H1 (cell line): ENCODE data around the gene AIG1. TPM values are rescaled to one million over a fixed set of nuclear protein-coding genes. Genes with fewer than 3 reads are reported as not detected.

Experiments
- CTCF ChIA-PET: fragments of 300-600 bp; sonication (Branson Sonifier 250); formaldehyde crosslinking; loops from one replicate; lab custom pipeline; 2021; ENCODE audit not compliant: partially characterized antibody; lab: Charles Lee
- POLR2A ChIA-PET: fragments of 300-600 bp; sonication (Branson Sonifier 250); formaldehyde crosslinking; loops from one replicate; lab custom pipeline; 2021; ENCODE audit warnings: inconsistent platforms; ENCODE audit not compliant: partially characterized antibody; lab: Charles Lee
- DNase-seq, 2 experiments: peaks; one replicate each; pipeline versions ENCODE4 v3.0.0 to v3.0.0-alpha.2; 2010 to 2022; ENCODE audit warnings: low spot score in 2 of 2, low read depth in 1 of 2, mixed read lengths in 1 of 2
- FAIRE-seq: peaks from 2 replicates; lab custom pipeline; 2011; peaks lifted over from hg19 to GRCh38; lab: Jason Lieb, UNC
- H2AFZ ChIP-seq: 2 replicates; pipeline ENCODE4 v1.8.1; 2012; ENCODE audit warnings: low read length, inconsistent platforms
- H2AK5ac ChIP-seq: 2 replicates; pipeline ENCODE4 v1.6.1; 2013; ENCODE audit warnings: low read depth, low read length
- H2BK120ac ChIP-seq: replicated peaks from 2 replicates; pipeline ENCODE3; 2013; ENCODE audit warnings: low read depth, low read length, inconsistent platforms
- H2BK12ac ChIP-seq: 2 replicates; pipeline ENCODE4 v1.6.1; 2013; ENCODE audit warnings: low read depth, low read length
- H2BK15ac ChIP-seq: 2 replicates; pipeline ENCODE4 v1.6.1; 2013; ENCODE audit warnings: low read length
- H2BK20ac ChIP-seq: 2 replicates; pipeline ENCODE4 v1.6.1; 2013; ENCODE audit warnings: low read length
- H2BK5ac ChIP-seq: 2 replicates; pipeline ENCODE4 v1.6.1; 2013; ENCODE audit warnings: low read depth, low read length
- H3K14ac ChIP-seq: 2 replicates; pipeline ENCODE4 v1.6.1; 2013; ENCODE audit warnings: inconsistent platforms; ENCODE audit not compliant: insufficient read length
- H3K18ac ChIP-seq: 2 replicates; pipeline ENCODE4 v1.6.1; 2013; ENCODE audit warnings: low read length; ENCODE audit errors: extremely low read depth
- H3K23ac ChIP-seq: 2 replicates; pipeline ENCODE4 v1.6.1; 2013; ENCODE audit warnings: inconsistent platforms; ENCODE audit not compliant: insufficient read length
- H3K23me2 ChIP-seq: 2 replicates; pipeline ENCODE4 v1.6.1; 2013; ENCODE audit warnings: low read depth, low read length
- H3K27ac ChIP-seq: 2 replicates; pipeline ENCODE4 v1.6.1; 2011; ENCODE audit warnings: low read depth, low read length, inconsistent platforms
- H3K27me3 ChIP-seq, 4 experiments: replicated peaks in 1 of 4; 1 replicate in 1 of 4; 2 replicates in 3 of 4; pipeline versions ENCODE4 v1.6.1 to v1.8.1; 2011 to 2013; ENCODE audit warnings: low read length in 3 of 4, mild to moderate bottlenecking in 3 of 4, inconsistent platforms in 2 of 4, mixed read lengths in 2 of 4, moderate library complexity in 1 of 4; ENCODE audit not compliant: control insufficient read depth in 3 of 4, insufficient read depth in 3 of 4; ENCODE audit errors: extremely low read depth in 1 of 4
- H3K36me3 ChIP-seq, 4 experiments: 2 replicates each; pipeline versions ENCODE4 v1.6.1 to v1.8.1; 2011 to 2013; ENCODE audit warnings: mild to moderate bottlenecking in 4 of 4, low read length in 3 of 4, moderate library complexity in 2 of 4, control low read depth in 1 of 4, inconsistent platforms in 1 of 4; ENCODE audit not compliant: insufficient read depth in 4 of 4, control insufficient read depth in 2 of 4
- H3K4ac ChIP-seq: replicated peaks from 2 replicates; pipeline ENCODE3; 2013; ENCODE audit warnings: low read length, low read depth, mixed read lengths, inconsistent platforms; ENCODE audit not compliant: insufficient read length
- H3K4me1 ChIP-seq, 4 experiments: replicated peaks in 1 of 4; 1 replicate in 1 of 4; 2 replicates in 3 of 4; pipeline versions ENCODE4 v1.6.1 to v1.8.1; 2011 to 2013; ENCODE audit warnings: low read length in 3 of 4, inconsistent platforms in 2 of 4, mixed read lengths in 1 of 4; ENCODE audit not compliant: insufficient read depth in 4 of 4, control insufficient read depth in 3 of 4
- H3K4me2 ChIP-seq, 2 experiments: 2 replicates each; pipeline versions ENCODE4 v1.6.1 to v1.8.1; 2011 to 2013; ENCODE audit warnings: low read depth in 2 of 2, low read length in 2 of 2, control low read depth in 1 of 2, inconsistent platforms in 1 of 2, mild to moderate bottlenecking in 1 of 2; ENCODE audit not compliant: insufficient read depth in 1 of 2
- H3K4me3 ChIP-seq, 4 experiments: fragments of 200-600, 300-600 bp in 1 of 4; sonication (generic), shearing (Covaris generic), sonication (Bioruptor Twin) in 1 of 4; 2 replicates each; pipeline versions ENCODE4 v1.5.1 to v1.8.1; 2011 to 2016; ENCODE audit warnings: low read length in 4 of 4, low read depth in 3 of 4, control low read depth in 2 of 4, inconsistent platforms in 2 of 4, mild to moderate bottlenecking in 2 of 4, mixed read lengths in 1 of 4, moderate library complexity in 1 of 4; ENCODE audit not compliant: insufficient read depth in 2 of 4; ENCODE audit errors: extremely low read depth in 1 of 4
- H3K56ac ChIP-seq: replicated peaks from 2 replicates; pipeline ENCODE3; 2013; ENCODE audit warnings: low read depth, mild to moderate bottlenecking, mixed read lengths, low read length, inconsistent platforms; ENCODE audit not compliant: insufficient read length
- H3K79me1 ChIP-seq: 2 replicates; pipeline ENCODE4 v1.6.1; 2013; ENCODE audit warnings: low read depth, low read length, control low read depth
- H3K79me2 ChIP-seq, 2 experiments: 2 replicates each; pipeline versions ENCODE4 v1.6.1 to v1.8.1; 2012 to 2013; ENCODE audit warnings: low read length in 2 of 2, mild to moderate bottlenecking in 2 of 2, inconsistent platforms in 1 of 2; ENCODE audit not compliant: insufficient read depth in 2 of 2, control insufficient read depth in 1 of 2
- H3K9ac ChIP-seq, 4 experiments: replicated peaks in 1 of 4; 1 replicate in 1 of 4; 2 replicates in 3 of 4; pipeline versions ENCODE4 v1.6.1 to v1.8.1; 2011 to 2013; ENCODE audit warnings: low read depth in 3 of 4, low read length in 3 of 4, control low read depth in 2 of 4, mild to moderate bottlenecking in 2 of 4, moderate library complexity in 2 of 4, inconsistent platforms in 1 of 4; ENCODE audit errors: extremely low read depth in 1 of 4
- H3K9me3 ChIP-seq, 2 experiments: 2 replicates each; pipeline versions ENCODE4 v1.6.1 to v1.8.1; 2012 to 2013; ENCODE audit warnings: mild to moderate bottlenecking in 2 of 2, moderate library complexity in 2 of 2, control low read depth in 1 of 2, inconsistent platforms in 1 of 2, low read depth in 1 of 2, low read length in 1 of 2, mixed read lengths in 1 of 2; ENCODE audit not compliant: insufficient read depth in 2 of 2
- H4K20me1 ChIP-seq, 2 experiments: replicated peaks in 1 of 2; 2 replicates each; pipeline versions ENCODE3 to v1.8.1; 2011 to 2013; ENCODE audit warnings: inconsistent platforms in 2 of 2, low read length in 2 of 2, mild to moderate bottlenecking in 1 of 2; ENCODE audit not compliant: insufficient read depth in 2 of 2, control insufficient read depth in 1 of 2
- H4K5ac ChIP-seq: 2 replicates; pipeline ENCODE4 v1.6.1; 2013; ENCODE audit warnings: low read length, low read depth, mixed read lengths, inconsistent platforms; ENCODE audit not compliant: insufficient read length
- H4K8ac ChIP-seq: 2 replicates; pipeline ENCODE4 v1.8.0; 2013; ENCODE audit warnings: mild to moderate bottlenecking, moderate library complexity, low read length, inconsistent platforms; ENCODE audit not compliant: insufficient read depth; ENCODE audit errors: extremely low read depth
- H4K91ac ChIP-seq: replicated peaks from 2 replicates; pipeline ENCODE3; 2013; ENCODE audit warnings: low read length, mixed read lengths, inconsistent platforms; ENCODE audit not compliant: insufficient read length
- BRCA1 ChIP-seq: IDR thresholded peaks from 2 replicates; pipeline ENCODE4 v1.6.1; 2012; ENCODE audit warnings: low read depth, low read length, improper control_type of control experiment
- CHD2 ChIP-seq: IDR thresholded peaks from 2 replicates; pipeline ENCODE4 v1.6.1; 2012; ENCODE audit warnings: low read length, improper control_type of control experiment
- CREB1 ChIP-seq: IDR thresholded peaks from 2 replicates; pipeline ENCODE4 v1.6.1; 2012; ENCODE audit warnings: inconsistent platforms
- POU5F1 ChIP-seq: IDR thresholded peaks from 2 replicates; pipeline ENCODE4 v1.6.1; 2011; ENCODE audit warnings: low read depth, mild to moderate bottlenecking, low read length, moderate library complexity
- RFX5 ChIP-seq: IDR thresholded peaks from 2 replicates; pipeline ENCODE4 v1.6.1; 2011; ENCODE audit warnings: low read depth, low read length, improper control_type of control experiment, borderline replicate concordance
- RNF2 ChIP-seq: fragments of 200-900, 300-1000 bp; sonication (generic); IDR thresholded peaks from 2 replicates; pipeline ENCODE4 v1.7.1; 2016; ENCODE audit warnings: borderline replicate concordance, low read depth, mild to moderate bottlenecking, antibody characterized with exemption, low read length; ENCODE audit not compliant: poor library complexity, severe bottlenecking; ENCODE audit errors: missing control alignments
- SAP30 ChIP-seq: fragments of 300-600 bp; sonication (generic); IDR thresholded peaks from 2 replicates; pipeline ENCODE4 v1.7.1; 2012; ENCODE audit warnings: low read length, moderate library complexity, mild to moderate bottlenecking, inconsistent platforms; ENCODE audit not compliant: insufficient read depth, insufficient replicate concordance
- SRF ChIP-seq: IDR thresholded peaks from 2 replicates; pipeline ENCODE4 v1.6.1; 2011; ENCODE audit warnings: mild to moderate bottlenecking, low read depth, low read length, moderate library complexity
- TEAD4 ChIP-seq: IDR thresholded peaks from 2 replicates; pipeline ENCODE4 v1.6.1; 2012; ENCODE audit warnings: low read depth, low read length, inconsistent platforms, mixed read lengths
- YY1 ChIP-seq: IDR thresholded peaks from 2 replicates; pipeline ENCODE4 v1.6.1; 2011; ENCODE audit warnings: low read depth, mild to moderate bottlenecking, low read length
- polyA plus RNA-seq, 7 experiments: library from polyadenylated mRNA; depleted of rRNA in 3 of 7; stranded (reverse) in 5 of 7; unstranded in 2 of 7; fragments of >200 nt in 5 of 7; fragments of 200-250 nt in 2 of 7; gene quantifications; 1 replicate in 5 of 7; 2 replicates in 1 of 7; 4 replicates in 1 of 7; pipeline versions ENCODE4 v1.2.1 to v1.2.3, GENCODE V29; 2011 to 2013; ENCODE audit warnings: missing spikeins in 2 of 7, mixed read lengths in 2 of 7
- total RNA-seq: library from RNA; stranded (reverse); fragmentation: NEBNext Ultra II Directional; extraction: Animal tissue kit (Norgen Biotek cat#: 25700); gene quantifications from 2 replicates; pipeline ENCODE4 v1.2.1, GENCODE V29; 2021
- TF ChIP-seq, protein P1 (sequence below), 3 experiments: IDR thresholded peaks; 1 replicate in 2 of 3; 2 replicates in 1 of 3; pipeline versions ENCODE4 v1.5.1 to v1.6.1; 2011; ENCODE audit warnings: low read length in 3 of 3, mild to moderate bottlenecking in 3 of 3, inconsistent platforms in 2 of 3, low read depth in 1 of 3, moderate library complexity in 1 of 3; ENCODE audit not compliant: insufficient read depth in 1 of 3; ENCODE audit errors: control extremely low read depth in 1 of 3

The AIG1 gene
- total and polyA plus RNA-seq, 2 of the 8 experiments (the other 6 are each of a cell fraction or from before 2014, with no cell fraction given) = 56.6 to 58.4 TPM

DNA sequence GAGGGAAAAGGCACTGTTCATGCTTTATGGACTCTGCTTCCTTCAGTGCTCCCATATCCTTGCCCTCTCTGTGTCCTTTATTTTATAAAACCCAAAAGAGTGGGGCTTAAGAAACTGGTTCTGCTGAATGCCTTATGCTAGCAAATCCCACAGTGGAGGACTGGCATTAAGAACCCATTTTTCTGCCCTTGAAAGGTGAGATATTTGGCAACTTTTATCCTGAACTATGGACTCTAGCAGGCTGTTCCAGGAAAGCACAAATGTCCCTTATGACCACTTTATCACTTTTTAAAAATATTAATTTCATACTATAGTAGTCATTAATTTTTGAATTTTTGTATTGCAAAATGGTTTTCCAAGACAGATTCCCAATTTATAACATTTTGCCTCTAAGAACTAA lies 296.5 kb downstream of the AIG1 start:
- Histone ChIP-seq H3K36me3 (no peaks in the 10 kb centered on the region), H2BK15ac (no peak overlapping the region), H4K5ac (no peak overlapping the region), H3K14ac (no peak overlapping the region), H4K20me1 (no peaks in the 10 kb centered on the region), H4K8ac (no peak overlapping the region), H3K27ac (no peak overlapping the region), H3K9ac (no peak overlapping the region), H3K4me3 (no peak overlapping the region), H2BK12ac (no peak overlapping the region), H2AFZ (no peak overlapping the region), H2BK20ac (no peak overlapping the region), H3K79me2 (no peaks in the 10 kb centered on the region), H2BK120ac (no peak overlapping the region), H3K4me2 (no peak overlapping the region), H3K18ac (no peak overlapping the region), H3K79me1 (no peaks in the 10 kb centered on the region), H2AK5ac (no peak overlapping the region), H3K56ac (no peak overlapping the region), H3K4ac (no peak overlapping the region), H4K91ac (no peak overlapping the region), H3K23me2 (no peaks in the 10 kb centered on the region), H3K23ac (no peak overlapping the region), H2BK5ac (no peak overlapping the region), H3K27me3 (no peaks in the 10 kb centered on the region), H3K4me1 (no peaks in the 10 kb centered on the region), H3K9me3 (peaks cover 0 to 3% of the 10 kb centered on the region in 2 experiments; a peak in 1 of 4 replicates)
- DNase-seq = no peak
- CTCF ChIA-PET = no interaction called here
- no peak for FAIRE-seq
- no peak for TF ChIP-seq SAP30
- no peak for TF ChIP-seq CHD2
- no peak for TF ChIP-seq RNF2
- TF ChIP-seq YY1 = no peak
- TF ChIP-seq RFX5 = no peak
- TF ChIP-seq TEAD4 = no peak
- no peak for TF ChIP-seq CREB1
- TF ChIP-seq BRCA1 = no peak
- TF ChIP-seq, protein P1, sequence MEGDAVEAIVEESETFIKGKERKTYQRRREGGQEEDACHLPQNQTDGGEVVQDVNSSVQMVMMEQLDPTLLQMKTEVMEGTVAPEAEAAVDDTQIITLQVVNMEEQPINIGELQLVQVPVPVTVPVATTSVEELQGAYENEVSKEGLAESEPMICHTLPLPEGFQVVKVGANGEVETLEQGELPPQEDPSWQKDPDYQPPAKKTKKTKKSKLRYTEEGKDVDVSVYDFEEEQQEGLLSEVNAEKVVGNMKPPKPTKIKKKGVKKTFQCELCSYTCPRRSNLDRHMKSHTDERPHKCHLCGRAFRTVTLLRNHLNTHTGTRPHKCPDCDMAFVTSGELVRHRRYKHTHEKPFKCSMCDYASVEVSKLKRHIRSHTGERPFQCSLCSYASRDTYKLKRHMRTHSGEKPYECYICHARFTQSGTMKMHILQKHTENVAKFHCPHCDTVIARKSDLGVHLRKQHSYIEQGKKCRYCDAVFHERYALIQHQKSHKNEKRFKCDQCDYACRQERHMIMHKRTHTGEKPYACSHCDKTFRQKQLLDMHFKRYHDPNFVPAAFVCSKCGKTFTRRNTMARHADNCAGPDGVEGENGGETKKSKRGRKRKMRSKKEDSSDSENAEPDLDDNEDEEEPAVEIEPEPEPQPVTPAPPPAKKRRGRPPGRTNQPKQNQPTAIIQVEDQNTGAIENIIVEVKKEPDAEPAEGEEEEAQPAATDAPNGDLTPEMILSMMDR (IDR thresholded peaks at IDR 0.05; ENCODE audit: control extremely low read depth in 1 of 3, insufficient read depth in 1 of 3, low read depth in 1 of 3, low read length in 3 of 3) = no peak
- no peak for TF ChIP-seq SRF
- no peak for TF ChIP-seq POU5F1
- POLR2A ChIA-PET = no interaction called here
